ENCODE data around the gene MCM7. TPM values are rescaled to one million over a fixed set of nuclear protein-coding genes. Genes with fewer than 3 reads are reported as not detected.
"Not testable (repeated sequence)": the region's sequence is repeated elsewhere in the genome, so short reads cannot be mapped to it uniquely, and the experiment has no call there.

MCM7 gene
- total RNA-seq, 1 donor from 2014 or later: 206 TPM

DNA sequence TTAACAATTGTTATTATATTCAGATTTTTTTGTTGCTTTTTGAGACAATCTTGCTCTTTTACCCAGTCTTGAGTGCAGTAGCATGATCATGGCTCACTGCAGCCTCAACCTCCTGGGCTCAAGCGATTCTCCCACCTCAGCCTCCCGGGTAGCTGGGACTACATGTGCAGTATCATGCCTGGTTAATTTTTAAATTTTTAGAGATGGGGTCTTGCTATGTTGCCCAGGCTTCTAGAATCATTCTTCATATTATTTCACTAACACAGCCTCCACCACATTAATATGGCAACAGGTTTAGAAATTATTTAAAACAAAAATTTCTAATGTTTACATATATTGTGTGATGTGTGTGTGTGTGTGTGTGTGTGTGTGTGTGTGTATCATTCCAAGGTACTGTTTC is 46.1 kb upstream of the MCM7 start:
- Histone ChIP-seq H3F3A (ENCODE audit: low read depth) (peaks cover 12% of the 10 kb centered on the region), H3K79me2 (ENCODE audit: low read depth) (peaks cover 34% of the 10 kb centered on the region), H3K4me3 (no peak overlapping the region), H3K27me3 (no peaks in the 10 kb centered on the region), H2AFZ (replicated peaks) (no peak overlapping the region), H3K27ac (no peak overlapping the region), H3K4me1 (peaks cover 3% of the 10 kb centered on the region), H3K9ac (no peak overlapping the region), H3K9me3 (ENCODE audit: low read depth) (no peaks in the 10 kb centered on the region), H3K36me3 (no peaks in the 10 kb centered on the region), H3K4me2 (no peak overlapping the region), H4K20me1 (ENCODE audit: low read depth) (no peaks in the 10 kb centered on the region)
- H3K27me3 Mint-ChIP-seq (ENCODE audit: insufficient read depth, low read depth): no peaks in the 10 kb centered on the region
- peaks cover 5% of the 10 kb centered on the region for H3K36me3 Mint-ChIP-seq
- peaks cover 13% of the 10 kb centered on the region for H3K4me1 Mint-ChIP-seq
- H3K27ac Mint-ChIP-seq: no peak overlapping the region
- H3K9me3 Mint-ChIP-seq: no peaks in the 10 kb centered on the region
- TF ChIP-seq, protein P1, sequence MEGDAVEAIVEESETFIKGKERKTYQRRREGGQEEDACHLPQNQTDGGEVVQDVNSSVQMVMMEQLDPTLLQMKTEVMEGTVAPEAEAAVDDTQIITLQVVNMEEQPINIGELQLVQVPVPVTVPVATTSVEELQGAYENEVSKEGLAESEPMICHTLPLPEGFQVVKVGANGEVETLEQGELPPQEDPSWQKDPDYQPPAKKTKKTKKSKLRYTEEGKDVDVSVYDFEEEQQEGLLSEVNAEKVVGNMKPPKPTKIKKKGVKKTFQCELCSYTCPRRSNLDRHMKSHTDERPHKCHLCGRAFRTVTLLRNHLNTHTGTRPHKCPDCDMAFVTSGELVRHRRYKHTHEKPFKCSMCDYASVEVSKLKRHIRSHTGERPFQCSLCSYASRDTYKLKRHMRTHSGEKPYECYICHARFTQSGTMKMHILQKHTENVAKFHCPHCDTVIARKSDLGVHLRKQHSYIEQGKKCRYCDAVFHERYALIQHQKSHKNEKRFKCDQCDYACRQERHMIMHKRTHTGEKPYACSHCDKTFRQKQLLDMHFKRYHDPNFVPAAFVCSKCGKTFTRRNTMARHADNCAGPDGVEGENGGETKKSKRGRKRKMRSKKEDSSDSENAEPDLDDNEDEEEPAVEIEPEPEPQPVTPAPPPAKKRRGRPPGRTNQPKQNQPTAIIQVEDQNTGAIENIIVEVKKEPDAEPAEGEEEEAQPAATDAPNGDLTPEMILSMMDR (IDR thresholded peaks at IDR 0.05): no peak
- TF ChIP-seq EZH2phosphoT487 (IDR thresholded peaks at IDR 0.05) (no peak), EZH2 (IDR thresholded peaks at IDR 0.05) (no peak)
- DNase-seq (ENCODE audit: low spot score): no peak
- no peak overlapping the region for H3K4me3 Mint-ChIP-seq

DNA sequence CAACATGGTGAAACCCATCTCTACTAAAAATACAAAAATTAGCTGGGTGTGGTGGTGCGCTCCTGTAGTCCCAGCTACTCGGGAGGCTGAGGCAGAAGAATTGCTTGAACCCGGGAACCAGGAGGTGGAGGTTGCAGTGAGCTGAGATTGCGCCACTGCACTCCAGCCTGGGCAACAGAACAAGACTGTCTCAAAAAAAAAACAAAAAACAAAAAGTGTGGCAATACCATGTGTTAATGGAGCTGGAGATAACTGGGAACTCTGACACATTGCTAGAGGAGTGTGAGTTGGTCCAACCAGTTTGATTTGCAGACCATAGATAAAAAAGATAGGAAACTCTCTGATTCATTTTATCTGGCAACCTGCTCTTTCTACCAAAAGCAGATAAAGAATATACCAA is 45.2 kb upstream of the MCM7 start:
- peaks cover 13% of the 10 kb centered on the region for H3K4me1 Mint-ChIP-seq

DNA sequence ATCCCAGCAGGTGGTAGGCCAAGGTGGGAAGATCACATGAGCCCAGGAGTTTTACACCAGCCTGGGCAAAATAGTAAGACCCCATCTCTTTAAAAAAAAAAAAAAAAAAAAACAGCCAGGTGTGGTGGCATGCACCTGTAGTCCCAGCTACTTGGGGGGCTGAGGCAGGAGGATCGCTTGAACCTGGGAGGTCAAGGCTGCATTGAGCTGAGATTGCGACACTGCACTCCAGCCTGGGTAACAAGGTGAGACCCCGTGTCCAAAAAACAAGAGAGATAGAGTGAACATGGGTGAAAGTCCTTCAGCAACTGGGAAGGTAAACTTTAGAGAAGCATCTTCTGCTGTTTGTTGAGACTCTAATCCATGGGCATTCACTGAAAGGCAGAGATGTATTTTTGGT is 41.3 kb upstream of the MCM7 start:
- DNase-seq (ENCODE audit: low spot score): no peak
- Histone ChIP-seq H3K9me3 (ENCODE audit: low read depth) (no peaks in the 10 kb centered on the region), H3F3A (ENCODE audit: low read depth) (no peaks in the 10 kb centered on the region), H3K4me1 (no peaks in the 10 kb centered on the region), H3K9ac (no peak overlapping the region), H3K27me3 (no peaks in the 10 kb centered on the region), H4K20me1 (ENCODE audit: low read depth) (no peaks in the 10 kb centered on the region), H3K79me2 (ENCODE audit: low read depth) (no peaks in the 10 kb centered on the region), H3K4me2 (no peak overlapping the region), H2AFZ (replicated peaks) (no peak overlapping the region), H3K36me3 (no peaks in the 10 kb centered on the region), H3K4me3 (no peak overlapping the region), H3K27ac (no peak overlapping the region)
- no peak for TF ChIP-seq EZH2 (IDR thresholded peaks at IDR 0.05)
- TF ChIP-seq EZH2phosphoT487 (IDR thresholded peaks at IDR 0.05): no peak
- TF ChIP-seq, protein P1 (IDR thresholded peaks at IDR 0.05): no peak
- peaks cover 3% of the 10 kb centered on the region for H3K27me3 Mint-ChIP-seq (ENCODE audit: insufficient read depth, low read depth)
- no peaks in the 10 kb centered on the region for H3K4me1 Mint-ChIP-seq
- H3K9me3 Mint-ChIP-seq: no peaks in the 10 kb centered on the region
- no peak overlapping the region for H3K4me3 Mint-ChIP-seq
- no peak overlapping the region for H3K27ac Mint-ChIP-seq
- no peaks in the 10 kb centered on the region for H3K36me3 Mint-ChIP-seq

More for the DNA sequence above, 45.2 kb upstream of the MCM7 start:
- not testable (repeated sequence) for H3K27me3 Mint-ChIP-seq (ENCODE audit: insufficient read depth, low read depth); H3K4me3 ChIP-seq; H3F3A ChIP-seq (ENCODE audit: low read depth); DNase-seq (ENCODE audit: low spot score); H3K9me3 Mint-ChIP-seq; H3K9ac ChIP-seq; H3K4me3 Mint-ChIP-seq; H3K27ac Mint-ChIP-seq; H2AFZ ChIP-seq (replicated peaks); H3K27ac ChIP-seq; H3K4me1 ChIP-seq; H3K4me2 ChIP-seq; H4K20me1 ChIP-seq (ENCODE audit: low read depth); H3K9me3 ChIP-seq (ENCODE audit: low read depth); H3K36me3 Mint-ChIP-seq; H3K36me3 ChIP-seq; H3K27me3 ChIP-seq
- peaks cover 25% of the 10 kb centered on the region for H3K79me2 ChIP-seq (ENCODE audit: low read depth)

DNA sequence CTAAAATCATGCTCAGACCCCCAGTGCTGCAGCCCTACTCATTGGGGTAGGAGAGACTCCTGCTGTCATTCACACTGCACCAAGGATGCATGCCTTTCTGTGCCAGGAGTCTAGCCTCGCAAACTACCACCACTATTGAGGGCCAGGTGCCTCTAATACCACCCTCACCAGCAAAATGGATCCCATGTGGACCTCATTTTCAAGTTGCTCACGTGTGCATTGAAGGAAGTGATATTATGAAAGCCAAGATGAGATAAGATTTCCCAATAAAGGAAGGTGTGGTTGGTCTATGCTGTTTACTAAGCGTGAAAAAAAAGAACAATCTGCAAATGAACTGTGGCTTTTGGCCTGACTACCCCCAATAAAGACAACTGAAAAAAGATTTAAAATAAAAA is 40.4 kb upstream of the MCM7 start:
- H3K27me3 Mint-ChIP-seq (ENCODE audit: insufficient read depth, low read depth): peaks cover 3% of the 10 kb centered on the region
- H3K36me3 Mint-ChIP-seq: no peaks in the 10 kb centered on the region
- Histone ChIP-seq H3K27ac (no peak overlapping the region), H3K79me2 (ENCODE audit: low read depth) (no peaks in the 10 kb centered on the region), H3K4me1 (no peaks in the 10 kb centered on the region), H3K4me2 (no peak overlapping the region), H3K9me3 (ENCODE audit: low read depth) (no peaks in the 10 kb centered on the region), H4K20me1 (ENCODE audit: low read depth) (no peaks in the 10 kb centered on the region), H2AFZ (replicated peaks) (no peak overlapping the region), H3K9ac (no peak overlapping the region), H3K27me3 (no peaks in the 10 kb centered on the region), H3K36me3 (no peaks in the 10 kb centered on the region), H3F3A (ENCODE audit: low read depth) (no peaks in the 10 kb centered on the region), H3K4me3 (no peak overlapping the region)
- H3K9me3 Mint-ChIP-seq: no peaks in the 10 kb centered on the region
- no peaks in the 10 kb centered on the region for H3K4me1 Mint-ChIP-seq
- no peak for DNase-seq (ENCODE audit: low spot score)
- H3K4me3 Mint-ChIP-seq: no peak overlapping the region
- no peak overlapping the region for H3K27ac Mint-ChIP-seq
- TF ChIP-seq EZH2phosphoT487 (IDR thresholded peaks at IDR 0.05): no peak
- TF ChIP-seq EZH2 (IDR thresholded peaks at IDR 0.05): no peak
- TF ChIP-seq, protein P1 (IDR thresholded peaks at IDR 0.05): no peak

Data from neural progenitor cell (in vitro differentiated cells).